ENCODE measurements around the gene ST3GAL3.

The ST3GAL3 gene

DNA sequence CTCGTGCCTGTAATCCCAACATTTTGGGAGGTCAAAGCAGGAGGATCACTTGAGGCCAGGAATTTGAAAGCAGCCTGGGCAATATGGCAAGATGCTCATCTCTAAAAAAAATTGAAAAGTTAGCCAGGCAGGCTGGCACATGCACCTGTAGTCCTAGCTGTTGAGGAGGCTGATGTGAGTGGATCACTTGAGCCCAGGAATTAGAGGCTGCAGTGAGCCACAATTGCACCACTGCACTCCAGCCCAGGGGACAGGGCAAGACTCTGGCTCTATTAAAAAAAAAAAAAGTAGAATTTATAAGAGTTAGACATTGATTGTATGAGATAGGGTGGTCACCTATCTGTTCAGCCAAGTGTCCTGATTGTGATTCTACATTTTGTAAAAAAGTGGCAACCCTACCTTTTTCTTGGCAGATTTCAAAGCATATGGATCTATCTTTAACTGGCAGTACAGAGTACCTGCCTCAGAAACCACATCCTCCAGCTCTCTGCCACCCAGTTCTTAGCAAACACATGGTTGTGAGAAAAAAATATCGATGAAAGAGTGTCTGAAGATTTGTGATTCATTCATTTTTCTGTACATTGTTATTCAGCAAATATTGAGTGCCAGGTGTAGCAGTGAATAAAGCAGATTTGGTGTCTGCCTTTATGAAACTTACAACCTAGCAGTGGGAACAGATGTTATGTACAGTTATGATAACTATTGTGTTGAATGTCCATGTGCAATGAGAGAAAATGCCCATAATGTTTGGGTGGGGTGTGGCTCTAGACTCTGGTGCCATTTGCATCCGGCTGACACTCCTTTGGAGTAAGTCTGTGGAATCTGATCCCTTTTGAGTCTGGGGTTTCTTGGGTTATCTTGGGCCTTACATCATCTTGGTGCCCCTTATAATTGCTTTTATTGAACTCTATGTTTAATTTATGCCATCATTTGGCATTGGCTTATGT, 82.5 kb downstream of the ST3GAL3 start:
- FAIRE-seq, result no peak

GRCh38 chr1:43791243-43791642, 83.9 kb downstream of the ST3GAL3 start:
- FAIRE-seq, result no peak

DNA sequence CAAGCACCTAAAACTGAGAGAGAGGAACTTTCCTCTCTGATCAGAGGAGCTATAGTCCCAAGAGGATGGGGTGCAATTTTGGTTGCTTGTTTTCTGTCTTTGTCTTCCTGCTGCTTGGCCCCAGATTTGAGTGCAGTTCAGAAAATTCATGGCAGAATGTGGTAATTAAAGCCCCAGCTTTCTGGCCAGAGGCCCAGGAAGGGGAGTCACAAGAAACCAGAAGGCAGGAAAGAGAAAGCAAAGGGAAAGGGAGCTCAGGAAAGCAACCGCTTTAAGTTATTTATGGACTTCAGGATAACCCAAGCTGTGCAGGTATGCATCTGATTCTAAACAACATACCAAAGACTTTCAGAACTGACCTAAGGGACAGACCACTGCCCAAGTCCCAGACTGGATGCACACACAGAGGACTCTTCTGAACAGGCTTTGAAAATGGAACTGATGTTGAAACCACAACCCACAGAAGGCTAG, 88.8 kb downstream of the ST3GAL3 start:
- FAIRE-seq, result no peak

GRCh38 chr1:43797891-43798290, 90.6 kb downstream of the ST3GAL3 start:
- no peak for FAIRE-seq

- no peak for FAIRE-seq
Observed at GRCh38 chr1:43799656-43800635, 92.6 kb downstream of the ST3GAL3 start.

DNA sequence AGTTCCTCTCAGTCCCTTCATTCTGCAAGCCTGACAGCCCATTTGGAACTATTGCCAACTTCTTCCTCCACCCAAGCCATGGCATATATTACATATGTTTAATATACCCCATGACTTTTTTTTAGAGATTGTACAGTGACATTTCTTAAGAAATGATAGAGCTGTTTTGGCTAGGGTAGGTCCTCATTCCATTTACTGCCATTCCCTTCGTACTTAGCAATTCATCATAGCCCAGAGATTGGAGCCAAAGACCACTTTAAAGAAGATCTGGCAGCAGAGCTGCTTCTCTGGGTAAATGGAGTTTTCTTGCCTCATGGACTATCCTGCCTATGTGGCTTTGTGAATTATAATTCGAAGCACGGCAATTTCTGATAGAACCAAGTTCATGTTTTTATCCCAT, 93.4 kb downstream of the ST3GAL3 start:
- no peak for FAIRE-seq

DNA sequence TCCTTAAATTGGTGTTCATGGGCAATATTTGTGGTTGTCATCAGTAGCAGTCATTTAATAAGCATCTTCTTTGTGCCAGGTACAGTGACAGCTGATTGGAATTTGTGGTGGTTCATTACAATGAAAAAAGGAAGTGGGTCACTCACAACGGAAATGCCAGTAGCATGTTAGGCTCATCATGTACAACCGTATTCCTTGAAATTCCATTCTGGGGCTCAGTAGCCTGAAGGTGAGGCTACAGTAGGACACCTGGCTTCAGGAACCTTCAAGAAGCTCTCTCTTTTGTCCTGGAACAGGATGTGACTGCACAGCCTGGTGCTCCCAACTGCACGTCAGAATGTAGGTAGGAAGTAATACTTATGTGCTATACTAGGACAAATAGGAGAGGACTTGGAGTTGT, 93.9 kb downstream of the ST3GAL3 start:
- no peak for FAIRE-seq

GRCh38 chr1:43802356-43802980, 95.1 kb downstream of the ST3GAL3 start:
- no peak for FAIRE-seq

- FAIRE-seq, result no peak
Observed at GRCh38 chr1:43803105-43803504, 95.8 kb downstream of the ST3GAL3 start.

DNA sequence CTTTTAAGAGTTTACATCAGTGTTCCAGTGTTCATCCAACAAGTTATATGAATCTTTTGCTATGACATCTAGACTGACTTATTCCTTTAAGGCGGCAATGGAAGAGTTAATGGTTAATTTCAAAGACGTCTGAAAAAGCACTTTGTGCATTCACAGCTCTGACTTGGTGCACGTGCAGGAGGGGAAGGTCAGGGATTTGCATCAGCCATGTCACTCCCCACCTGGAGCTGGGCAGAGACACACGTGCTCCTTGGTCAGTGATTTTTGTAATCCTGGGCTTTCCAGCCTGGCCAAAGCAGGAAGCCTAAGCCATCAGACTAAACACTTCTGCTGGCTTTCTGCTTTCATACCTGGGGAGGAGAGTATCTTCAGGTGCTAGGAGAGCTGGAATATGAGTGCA, 96.3 kb downstream of the ST3GAL3 start:
- no peak for FAIRE-seq

GRCh38 chr1:43804569-43804968, 97.2 kb downstream of the ST3GAL3 start:
- FAIRE-seq, result no peak

DNA sequence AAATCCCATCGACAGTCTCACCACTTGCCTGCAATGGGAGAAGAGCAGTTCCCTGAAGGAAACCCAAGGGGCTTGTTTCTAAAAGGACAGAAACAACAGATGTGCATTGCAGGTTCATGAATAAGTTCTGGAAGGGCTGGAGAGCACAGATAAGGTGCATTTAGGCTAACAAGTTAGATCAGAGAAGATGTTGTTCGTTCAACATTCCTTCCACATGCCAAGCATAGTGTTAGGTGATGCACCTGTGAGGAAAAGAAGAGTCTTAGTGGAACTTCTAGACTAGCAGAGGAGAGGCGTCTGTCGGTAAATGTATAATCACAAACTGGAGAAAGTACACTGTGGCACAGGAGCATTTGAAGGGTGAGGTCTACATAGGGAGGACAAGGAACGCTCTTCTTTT, 98.0 kb downstream of the ST3GAL3 start:
- no peak for FAIRE-seq

- FAIRE-seq, result no peak
Observed at GRCh38 chr1:43806183-43806582, 98.8 kb downstream of the ST3GAL3 start.

- no peak for FAIRE-seq
Observed at GRCh38 chr1:43809097-43809673, 101.8 kb downstream of the ST3GAL3 start.

- FAIRE-seq, result no peak
Observed at GRCh38 chr1:43812579-43812978, 105.2 kb downstream of the ST3GAL3 start.

- no peak for FAIRE-seq
Observed at GRCh38 chr1:43814401-43814800, 107.1 kb downstream of the ST3GAL3 start.

DNA sequence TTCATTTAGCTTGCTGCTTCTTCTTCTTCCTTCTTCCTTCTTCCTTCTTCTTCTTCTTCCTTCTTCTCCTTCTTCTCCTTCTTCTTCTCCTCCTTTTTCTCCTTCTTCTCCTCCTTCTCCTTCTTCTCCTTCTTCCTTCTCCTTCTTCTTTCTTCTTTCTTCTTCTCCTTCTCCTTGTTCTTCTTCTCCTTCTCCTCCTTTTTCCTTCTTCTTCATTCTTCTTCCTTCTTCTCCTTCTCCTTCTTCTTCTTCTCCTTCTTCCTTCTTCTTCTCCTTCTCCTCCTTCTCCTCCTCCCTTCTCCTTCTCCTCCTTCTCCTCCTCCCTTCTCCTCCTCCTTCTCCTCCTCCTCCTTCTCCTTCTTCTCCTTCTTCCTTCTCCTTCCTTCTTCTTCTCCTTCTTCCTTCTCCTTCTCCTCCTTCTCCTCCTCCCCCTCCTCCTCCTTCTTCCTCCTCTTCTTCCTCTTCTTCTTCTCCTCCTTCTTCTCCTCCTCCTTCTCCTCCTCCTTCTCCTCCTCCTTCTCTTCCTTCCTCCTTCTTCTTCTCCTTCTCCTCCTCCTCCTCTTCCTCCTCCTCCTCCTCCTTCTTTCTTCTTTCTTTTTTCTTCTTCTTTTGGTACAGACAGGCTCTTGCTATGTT, 110.1 kb downstream of the ST3GAL3 start:
- FAIRE-seq, result no peak

GRCh38 chr1:43818691-43819090, 111.4 kb downstream of the ST3GAL3 start:
- no peak for FAIRE-seq

DNA sequence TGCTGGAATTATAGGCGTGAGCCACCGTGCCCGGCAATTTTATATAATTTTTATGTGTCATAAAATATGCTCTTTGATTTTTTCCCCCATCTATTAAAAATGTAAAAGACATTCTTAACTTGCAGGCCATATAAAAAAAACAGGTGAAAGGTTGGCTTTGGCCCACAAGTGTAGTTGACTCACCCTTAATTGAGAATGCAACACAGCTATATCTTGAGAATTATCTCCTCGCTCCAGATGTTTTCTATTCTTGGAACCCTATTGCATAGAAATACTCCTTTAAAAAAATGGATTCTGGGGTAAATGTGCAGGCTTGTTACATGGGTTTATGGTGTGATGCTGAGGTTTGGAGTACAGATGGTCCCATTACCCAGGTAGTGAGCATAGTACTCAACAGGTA, 112.0 kb downstream of the ST3GAL3 start:
- FAIRE-seq, result no peak

GRCh38 chr1:43821471-43821870, 114.1 kb downstream of the ST3GAL3 start:
- FAIRE-seq, result no peak

- FAIRE-seq, result no peak
Observed at GRCh38 chr1:43822040-43822690, 114.8 kb downstream of the ST3GAL3 start.
